ENCODE data around the gene SLC16A3. TPM values are rescaled to one million over a fixed set of nuclear protein-coding genes. Genes with fewer than 3 reads are reported as not detected.

SLC16A3 gene
- total and polyA plus RNA-seq, 10 of the 15 experiments (the other 5 are each of a cell fraction or from before 2014, with no cell fraction given): 0.10 to 46.5 (median 8.0) TPM

DNA sequence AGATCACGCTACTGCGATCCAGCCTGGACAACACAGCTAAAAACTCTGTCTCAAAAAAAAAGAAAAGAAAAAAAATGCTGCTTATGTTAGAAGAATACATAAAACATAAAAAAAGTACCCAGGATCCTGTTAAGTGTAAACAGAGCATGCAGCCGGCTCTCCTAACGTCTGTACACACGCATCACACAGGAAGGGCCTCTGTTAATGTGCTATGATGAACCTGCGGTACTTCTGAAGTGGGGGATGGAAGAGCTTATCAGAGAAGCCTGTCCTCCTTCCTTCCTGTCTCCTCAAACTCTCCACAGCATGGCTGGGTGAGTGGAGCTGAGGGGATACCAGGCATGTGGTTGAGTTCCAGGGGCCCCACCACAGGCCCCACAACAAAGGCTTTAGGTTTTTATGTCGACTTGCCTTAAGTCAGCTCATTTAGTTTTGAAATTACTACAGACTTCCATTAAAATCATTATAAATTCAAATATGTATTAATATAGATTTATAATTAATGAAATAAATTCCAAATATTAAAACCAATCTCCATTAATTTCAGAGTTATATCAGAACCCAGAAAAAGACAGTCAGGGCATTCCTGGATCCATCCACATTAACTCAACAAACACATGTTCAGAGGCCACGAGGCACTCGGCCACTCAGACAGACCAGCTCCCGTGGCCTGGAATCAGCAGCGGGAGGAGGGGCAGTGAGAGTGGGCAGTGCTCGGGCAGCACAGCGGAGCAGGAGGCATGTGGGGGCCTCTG is 27.9 kb upstream of the SLC16A3 start:
- ATAC-seq: no peak
- H3K79me2 ChIP-seq (ENCODE audit: control insufficient read depth, insufficient read depth, low read length): no peaks in the 10 kb centered on the region
- ChIA-PET SMC1A (ENCODE audit: uncharacterized antibody, unreplicated experiment) (no interaction called here), POLR2A (interaction anchor here (1.0 kb wide), 1 partner anchor 11 kb away, joined by 5 read pairs; no protein-coding TSS in a partner anchor), RAD21 (ENCODE audit: unreplicated experiment) (interaction anchor here (0.6 kb wide), 1 partner anchor 226 kb away, joined by 3 read pairs; no protein-coding TSS in a partner anchor), CTCF (interaction anchor here (0.6 to 1.0 kb wide), 2 partner anchors 35 to 107 kb away, joined by 3 to 4 read pairs; no protein-coding TSS in a partner anchor)
- no peaks in the 10 kb centered on the region for H3K36me3 ChIP-seq (ENCODE audit: control insufficient read depth in 2 of 2, insufficient read depth in 2 of 2, low read length in 1 of 2)
- intact Hi-C loops (cut with micrococcal nuclease; ENCODE audit: unreplicated experiment): no loop called here
- no TSS peak for BruUV-seq (replicated peaks)
- peaks cover 9% of the 10 kb centered on the region for H3K4me1 ChIP-seq (ENCODE audit: control insufficient read depth, insufficient read depth, low read length)
- no peak overlapping the region for H3K4me3 ChIP-seq
- H3K27me3 ChIP-seq (replicated peaks in 1 of 2; ENCODE audit: control insufficient read depth in 2 of 2, insufficient read depth in 2 of 2, low read length in 1 of 2): no peaks in the 10 kb centered on the region
- in situ Hi-C loops (cut with MboI): no loop called here
- no peak for TF ChIP-seq TCF3 (IDR thresholded peaks at IDR 0.05; ENCODE audit: borderline replicate concordance, insufficient read depth, low read depth, low read length)
- peak; percentile 66; the same call in 1 of the 2 replicates for TF ChIP-seq RUNX3 (IDR thresholded peaks at IDR 0.05; ENCODE audit: low read length)
- TF ChIP-seq, protein P1, sequence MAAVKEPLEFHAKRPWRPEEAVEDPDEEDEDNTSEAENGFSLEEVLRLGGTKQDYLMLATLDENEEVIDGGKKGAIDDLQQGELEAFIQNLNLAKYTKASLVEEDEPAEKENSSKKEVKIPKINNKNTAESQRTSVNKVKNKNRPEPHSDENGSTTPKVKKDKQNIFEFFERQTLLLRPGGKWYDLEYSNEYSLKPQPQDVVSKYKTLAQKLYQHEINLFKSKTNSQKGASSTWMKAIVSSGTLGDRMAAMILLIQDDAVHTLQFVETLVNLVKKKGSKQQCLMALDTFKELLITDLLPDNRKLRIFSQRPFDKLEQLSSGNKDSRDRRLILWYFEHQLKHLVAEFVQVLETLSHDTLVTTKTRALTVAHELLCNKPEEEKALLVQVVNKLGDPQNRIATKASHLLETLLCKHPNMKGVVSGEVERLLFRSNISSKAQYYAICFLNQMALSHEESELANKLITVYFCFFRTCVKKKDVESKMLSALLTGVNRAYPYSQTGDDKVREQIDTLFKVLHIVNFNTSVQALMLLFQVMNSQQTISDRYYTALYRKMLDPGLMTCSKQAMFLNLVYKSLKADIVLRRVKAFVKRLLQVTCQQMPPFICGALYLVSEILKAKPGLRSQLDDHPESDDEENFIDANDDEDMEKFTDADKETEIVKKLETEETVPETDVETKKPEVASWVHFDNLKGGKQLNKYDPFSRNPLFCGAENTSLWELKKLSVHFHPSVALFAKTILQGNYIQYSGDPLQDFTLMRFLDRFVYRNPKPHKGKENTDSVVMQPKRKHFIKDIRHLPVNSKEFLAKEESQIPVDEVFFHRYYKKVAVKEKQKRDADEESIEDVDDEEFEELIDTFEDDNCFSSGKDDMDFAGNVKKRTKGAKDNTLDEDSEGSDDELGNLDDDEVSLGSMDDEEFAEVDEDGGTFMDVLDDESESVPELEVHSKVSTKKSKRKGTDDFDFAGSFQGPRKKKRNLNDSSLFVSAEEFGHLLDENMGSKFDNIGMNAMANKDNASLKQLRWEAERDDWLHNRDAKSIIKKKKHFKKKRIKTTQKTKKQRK (IDR thresholded peaks at IDR 0.05; ENCODE audit: low read depth, low read length): no peak
- TF ChIP-seq, protein P2, sequence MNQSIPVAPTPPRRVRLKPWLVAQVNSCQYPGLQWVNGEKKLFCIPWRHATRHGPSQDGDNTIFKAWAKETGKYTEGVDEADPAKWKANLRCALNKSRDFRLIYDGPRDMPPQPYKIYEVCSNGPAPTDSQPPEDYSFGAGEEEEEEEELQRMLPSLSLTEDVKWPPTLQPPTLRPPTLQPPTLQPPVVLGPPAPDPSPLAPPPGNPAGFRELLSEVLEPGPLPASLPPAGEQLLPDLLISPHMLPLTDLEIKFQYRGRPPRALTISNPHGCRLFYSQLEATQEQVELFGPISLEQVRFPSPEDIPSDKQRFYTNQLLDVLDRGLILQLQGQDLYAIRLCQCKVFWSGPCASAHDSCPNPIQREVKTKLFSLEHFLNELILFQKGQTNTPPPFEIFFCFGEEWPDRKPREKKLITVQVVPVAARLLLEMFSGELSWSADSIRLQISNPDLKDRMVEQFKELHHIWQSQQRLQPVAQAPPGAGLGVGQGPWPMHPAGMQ (IDR thresholded peaks at IDR 0.05; ENCODE audit: borderline replicate concordance): no peak
- H3K4me2 ChIP-seq (ENCODE audit: control insufficient read depth, insufficient read depth): no peak overlapping the region
- H3K9ac ChIP-seq (ENCODE audit: control insufficient read depth, insufficient read depth, low read length): no peak overlapping the region
- FAIRE-seq: no peak
- H3K27ac ChIP-seq (ENCODE audit: control insufficient read depth, insufficient read depth): no peak overlapping the region
- H2AFZ ChIP-seq (ENCODE audit: control insufficient read depth, low read depth, low read length): no peak overlapping the region
- no peak for DNase-seq (ENCODE audit: low read depth, low spot score)
- H3K9me3 ChIP-seq (replicated peaks; ENCODE audit: control insufficient read depth, insufficient read depth, low read length): no peaks in the 10 kb centered on the region
- no peaks in the 10 kb centered on the region for H4K20me1 ChIP-seq (ENCODE audit: control insufficient read depth, insufficient read depth)
- 95% methylated on average over 13 of the region's 13 CpGs for WGBS (ENCODE audit: insufficient coverage, insufficient replicate concordance, low lambda C conversion rate, missing lambda C conversion rate)
